GM18520 (cell line): ENCODE results near the gene DAAM2.

Experiments used
- ATAC-seq: cut with Tn5 transposase; IDR thresholded peaks from one replicate; pipeline ENCODE4 v1.9.1; 2021; ENCODE audit not compliant: unreplicated experiment

DAAM2 gene

GRCh38 chr6:39843305-39844020 lies 51.3 kb downstream of the DAAM2 start:
- no peak for ATAC-seq

GRCh38 chr6:39844866-39845265 lies 52.7 kb downstream of the DAAM2 start:
- no peak for ATAC-seq

- ATAC-seq, result no peak
These were observed 55.0 kb downstream of the DAAM2 start for GRCh38 chr6:39847221-39847620.

GRCh38 chr6:39848171-39848570 lies 56.0 kb downstream of the DAAM2 start:
- ATAC-seq, result no peak

GRCh38 chr6:39849228-39849627 lies 57.1 kb downstream of the DAAM2 start:
- ATAC-seq, result no peak

- ATAC-seq, result no peak
These were observed 57.6 kb downstream of the DAAM2 start for GRCh38 chr6:39849764-39850163.

- ATAC-seq, result no peak
These were observed 58.6 kb downstream of the DAAM2 start for GRCh38 chr6:39850736-39851297.

GRCh38 chr6:39851331-39851730 lies 59.2 kb downstream of the DAAM2 start:
- no peak for ATAC-seq

- no peak for ATAC-seq
These were observed 60.1 kb downstream of the DAAM2 start for GRCh38 chr6:39852324-39852723.

GRCh38 chr6:39853604-39854003 lies 61.4 kb downstream of the DAAM2 start:
- no peak for ATAC-seq

- ATAC-seq, result no peak
These were observed 63.3 kb downstream of the DAAM2 start for GRCh38 chr6:39855356-39855995.

- ATAC-seq, result no peak
These were observed 66.8 kb downstream of the DAAM2 start for GRCh38 chr6:39859025-39859424.

- ATAC-seq, result no peak
These were observed 69.5 kb downstream of the DAAM2 start for GRCh38 chr6:39861663-39862062.

- ATAC-seq, result no peak
These were observed 73.1 kb downstream of the DAAM2 start for GRCh38 chr6:39865011-39865888.

- ATAC-seq, result no peak
These were observed 75.4 kb downstream of the DAAM2 start for GRCh38 chr6:39867592-39867991.

GRCh38 chr6:39870950-39871349 lies 78.8 kb downstream of the DAAM2 start:
- ATAC-seq, result no peak

GRCh38 chr6:39873439-39873838 lies 81.3 kb downstream of the DAAM2 start:
- no peak for ATAC-seq

GRCh38 chr6:39876111-39876510 lies 83.9 kb downstream of the DAAM2 start:
- ATAC-seq, result no peak

- no peak for ATAC-seq
These were observed 84.7 kb downstream of the DAAM2 start for GRCh38 chr6:39876826-39877225.

GRCh38 chr6:39879535-39879934 lies 87.4 kb downstream of the DAAM2 start:
- no peak for ATAC-seq

GRCh38 chr6:39880594-39880993 lies 88.4 kb downstream of the DAAM2 start:
- ATAC-seq, result no peak
